M059J (cell line): Measurements from ENCODE around the gene SMIM41. TPM values are rescaled to one million over a fixed set of nuclear protein-coding genes. Genes with fewer than 3 reads are reported as not detected.

Experiments
- total RNA-seq: library from RNA; depleted of rRNA; stranded (reverse); fragments of >200 nt; shearing (Covaris generic); gene quantifications from 2 replicates; pipeline ENCODE4 v1.2.3, GENCODE V29; 2014; rRNA removed

The SMIM41 gene
- total RNA-seq, 1 experiment from 2014 or later: not detected

Other genes with a start within 250 kb of the SMIM41 start
- gene FIGNL2, start 231.0 kb upstream of the SMIM41 start, total RNA-seq: 0.10 TPM in 1 of 2 replicates, not detected in the other
- not detected in 2 replicates for gene ANKRD33, start 191.6 kb upstream of the SMIM41 start, total RNA-seq
- 0.10 and 1.2 TPM in 2 replicates for gene ACVRL1, start 172.2 kb upstream of the SMIM41 start, total RNA-seq
- gene ACVR1B, start 128.0 kb upstream of the SMIM41 start, total RNA-seq: 2.7 and 3.1 TPM in 2 replicates
- gene TAMALIN, start 72.8 kb upstream of the SMIM41 start, total RNA-seq: 0.10 and 0.25 TPM in 2 replicates
- 0.84 and 2.5 TPM in 2 replicates for gene NR4A1, start 28.3 kb upstream of the SMIM41 start, total RNA-seq
- gene ATG101, start 9.7 kb upstream of the SMIM41 start, total RNA-seq: 52.6 and 62.0 TPM in 2 replicates
- 36.6 and 52.7 TPM in 2 replicates for gene KRT80, start 112.3 kb downstream of the SMIM41 start, total RNA-seq
- gene KRT7, start 153.5 kb downstream of the SMIM41 start, total RNA-seq: 3.0 and 8.4 TPM in 2 replicates
- 5.8 and 8.1 TPM in 2 replicates for gene KRT86, start 194.9 kb downstream of the SMIM41 start, total RNA-seq
- 320 and 412 TPM in 2 replicates for gene KRT81, start 211.8 kb downstream of the SMIM41 start, total RNA-seq
- 0.22 TPM in 1 of 2 replicates, not detected in the other for gene KRT83, start 241.7 kb downstream of the SMIM41 start, total RNA-seq